Activated naive CD8-positive, alpha-beta T cell treated with anti-CD3 and anti-CD28 coated beads for 36 hours (primary cell): ENCODE results near the gene KCTD3. TPM values are rescaled to one million over a fixed set of nuclear protein-coding genes. Genes with fewer than 3 reads are reported as not detected.
A peak's percentile ranks its signal among the peaks of the same experiment; 100 is the strongest.

Experiments used
- DNase-seq: peaks from one replicate; pipeline ENCODE4 v3.0.0; 2021
- H3K27ac Mint-ChIP-seq: one replicate; pipeline ENCODE4 v1.8.0; 2022; ENCODE audit warnings: mild to moderate bottlenecking, moderate library complexity, mixed read lengths
- H3K27me3 Mint-ChIP-seq: one replicate; pipeline ENCODE4 v1.8.0; 2022; ENCODE audit warnings: mild to moderate bottlenecking, mixed read lengths
- H3K36me3 Mint-ChIP-seq: one replicate; pipeline ENCODE4 v1.8.0; 2021; ENCODE audit warnings: mild to moderate bottlenecking, mixed read lengths
- H3K4me1 Mint-ChIP-seq: one replicate; pipeline ENCODE4 v1.8.0; 2021; ENCODE audit warnings: mixed read lengths
- H3K4me3 Mint-ChIP-seq: one replicate; pipeline ENCODE4 v1.8.0; 2022; ENCODE audit warnings: mild to moderate bottlenecking, moderate library complexity, mixed read lengths
- H3K9me3 Mint-ChIP-seq: one replicate; pipeline ENCODE4 v1.8.0; 2022; ENCODE audit warnings: mixed read lengths
- total RNA-seq, 2 experiments: library from RNA; stranded (reverse); gene quantifications; one replicate each; pipeline ENCODE4 v1.2.3, GENCODE V29; 2021

The KCTD3 gene
- 1 to 10 TPM; 4.3 to 5.1 TPM for total RNA-seq

- DNase-seq = peak; percentile 49
- Mint-ChIP-seq H3K4me3 (peak within 1 kb of the TSS; percentile 86), H3K36me3 (no peaks in the 10 kb centered on the region), H3K9me3 (no peaks in the 10 kb centered on the region), H3K4me1 (peaks cover 26% of the 10 kb centered on the region), H3K27me3 (peaks cover 24% of the 10 kb centered on the region), H3K27ac (peak within 1 kb of the TSS; percentile 75)
Observed at GRCh38 chr1:215566556-215567490, at the start of gene KCTD3. Gene KCTD3, plus strand, starts transcription at chr1:215567304. Its CDS starts 382 bp downstream, at chr1:215567686.

DNA sequence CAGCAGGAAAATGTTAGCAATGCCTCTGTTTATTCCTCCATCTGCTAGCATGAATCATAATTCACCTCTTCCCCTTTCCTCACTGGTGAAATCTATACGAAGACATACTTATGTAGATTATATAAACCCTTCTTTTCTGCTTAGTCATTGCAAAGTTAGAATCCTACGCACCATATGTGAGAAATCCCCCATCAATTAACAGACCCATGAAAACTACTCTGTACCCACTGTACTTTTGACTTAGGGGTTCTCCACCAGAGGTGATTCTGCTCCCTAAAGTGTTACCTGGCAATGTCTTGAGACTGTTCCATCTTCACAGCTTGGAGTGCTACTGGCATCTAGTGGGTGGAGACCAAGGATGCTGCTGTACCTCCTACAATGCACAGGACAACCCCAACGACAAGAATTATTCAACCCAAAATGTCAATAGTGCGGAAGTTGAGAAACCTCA is 49.6 kb upstream of the KCTD3 start:
- DNase-seq = no peak
- Mint-ChIP-seq H3K27ac (no peak overlapping the region), H3K4me1 (no peaks in the 10 kb centered on the region)

DNA sequence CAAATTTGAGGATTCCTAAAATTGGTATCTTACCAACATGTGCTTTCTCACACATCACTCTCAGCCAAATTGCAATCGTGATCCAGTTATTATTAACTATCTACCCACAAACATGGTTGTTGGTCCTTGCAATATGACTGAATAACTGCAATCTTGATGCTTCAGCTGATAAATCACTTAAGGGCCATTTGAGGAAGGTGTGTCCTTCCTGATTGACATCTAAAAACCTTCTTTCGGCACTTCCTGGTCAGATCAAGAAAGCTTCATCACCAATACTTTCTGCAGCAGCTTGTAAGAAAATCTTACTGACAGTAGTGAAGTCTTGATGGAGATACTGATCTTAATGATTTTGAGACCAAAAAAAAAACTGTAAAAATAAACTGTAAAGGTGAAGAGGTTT is 48.5 kb upstream of the KCTD3 start:
- peaks cover 7% of the 10 kb centered on the region for H3K27me3 Mint-ChIP-seq
- H3K9me3 Mint-ChIP-seq = no peaks in the 10 kb centered on the region
- H3K4me3 Mint-ChIP-seq = no peak overlapping the region
- H3K36me3 Mint-ChIP-seq = no peaks in the 10 kb centered on the region
- no peak overlapping the region for H3K27ac Mint-ChIP-seq
- H3K4me1 Mint-ChIP-seq = no peaks in the 10 kb centered on the region
- no peak for DNase-seq

More for the DNA sequence above, 49.6 kb upstream of the KCTD3 start:
- no peaks in the 10 kb centered on the region for H3K36me3 Mint-ChIP-seq
- H3K9me3 Mint-ChIP-seq = peaks cover 2% of the 10 kb centered on the region
- no peak overlapping the region for H3K4me3 Mint-ChIP-seq
- H3K27me3 Mint-ChIP-seq = peaks cover 7% of the 10 kb centered on the region

DNA sequence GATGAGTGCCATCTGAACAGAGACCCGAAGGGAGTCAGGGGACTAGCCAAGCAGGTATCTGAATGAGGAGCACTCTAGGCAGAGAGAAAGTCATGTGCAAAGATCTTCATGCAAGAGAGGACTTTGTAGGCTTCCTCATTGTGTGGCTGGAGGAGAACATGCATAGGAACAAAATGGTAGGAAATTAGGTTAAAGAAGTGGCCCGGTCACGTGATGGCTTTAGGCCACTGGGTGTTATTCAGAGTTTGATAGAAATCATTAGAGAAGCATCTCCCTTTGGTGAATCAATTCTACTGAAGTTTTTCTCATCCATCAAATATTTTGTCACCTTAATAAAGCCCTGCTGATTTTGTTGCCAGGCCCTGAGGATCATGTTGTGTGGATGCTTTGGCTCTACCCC is 45.8 kb upstream of the KCTD3 start:
- peaks cover 3% of the 10 kb centered on the region for H3K27me3 Mint-ChIP-seq
- no peak overlapping the region for H3K27ac Mint-ChIP-seq
- DNase-seq = no peak
- H3K36me3 Mint-ChIP-seq = no peaks in the 10 kb centered on the region
- H3K4me1 Mint-ChIP-seq = no peaks in the 10 kb centered on the region
- H3K4me3 Mint-ChIP-seq = no peak overlapping the region
- H3K9me3 Mint-ChIP-seq = no peaks in the 10 kb centered on the region

- Mint-ChIP-seq H3K27ac (no peak overlapping the region), H3K36me3 (no peaks in the 10 kb centered on the region), H3K27me3 (no peaks in the 10 kb centered on the region), H3K4me1 (no peaks in the 10 kb centered on the region), H3K4me3 (no peak overlapping the region), H3K9me3 (no peaks in the 10 kb centered on the region)
- DNase-seq = no peak
Observed at GRCh38 chr1:215523128-215523861, 43.8 kb upstream of the KCTD3 start.

DNA sequence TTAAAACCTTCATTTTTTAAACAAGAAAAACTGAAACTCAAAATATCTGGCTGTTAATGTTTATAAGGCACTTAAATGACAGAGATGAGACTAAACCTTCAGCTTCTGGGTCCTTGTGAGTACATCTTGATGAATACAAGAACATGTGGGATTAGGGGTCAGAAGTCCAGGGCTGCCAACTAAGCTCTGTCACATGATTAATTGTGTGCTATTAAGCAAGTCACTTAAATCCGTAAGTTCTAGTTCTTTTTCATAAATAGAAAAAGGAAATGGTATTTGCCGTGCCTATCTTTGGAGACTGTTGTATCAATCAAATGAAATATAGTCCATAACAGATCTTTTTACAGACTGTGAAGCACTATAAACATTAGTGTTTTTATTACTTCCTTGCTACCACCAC is 43.2 kb upstream of the KCTD3 start:
- H3K4me1 Mint-ChIP-seq = no peaks in the 10 kb centered on the region
- no peaks in the 10 kb centered on the region for H3K27me3 Mint-ChIP-seq
- H3K4me3 Mint-ChIP-seq = no peak overlapping the region
- no peaks in the 10 kb centered on the region for H3K9me3 Mint-ChIP-seq
- no peak overlapping the region for H3K27ac Mint-ChIP-seq
- DNase-seq = no peak
- H3K36me3 Mint-ChIP-seq = no peaks in the 10 kb centered on the region

DNA sequence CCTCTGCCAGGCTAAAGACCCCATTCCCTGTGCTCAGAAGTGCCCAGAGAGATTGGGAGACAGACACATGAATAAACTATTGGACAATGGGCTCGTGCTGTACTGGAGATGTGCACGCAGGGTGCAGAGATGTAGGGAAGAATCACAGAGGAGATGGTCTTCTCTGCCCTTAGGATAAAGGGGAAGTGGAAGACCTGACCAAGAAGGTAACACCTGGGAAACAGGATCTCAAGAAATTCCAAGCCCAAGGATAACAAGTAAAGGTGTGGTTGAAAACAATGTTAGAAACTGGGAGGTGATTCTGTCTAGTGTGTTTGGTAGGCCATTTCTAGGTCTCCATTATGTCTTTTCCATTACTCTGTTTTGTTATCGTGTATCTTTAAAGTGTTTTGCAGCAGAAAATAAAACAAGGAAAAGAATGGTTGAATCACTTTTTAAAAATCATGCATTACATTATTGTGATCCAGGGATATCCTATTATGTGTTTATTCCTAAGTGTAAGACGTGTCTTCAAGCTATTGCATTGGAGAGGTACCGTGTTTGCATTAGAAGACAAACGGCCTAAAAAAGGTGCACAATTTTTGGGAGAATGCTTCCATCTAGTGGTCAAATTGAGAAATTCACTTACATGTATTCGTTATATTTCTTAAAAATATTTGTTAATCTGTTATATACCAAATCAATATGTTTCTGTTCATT is 40.8 kb upstream of the KCTD3 start:
- Mint-ChIP-seq H3K27ac (no peak overlapping the region), H3K9me3 (no peaks in the 10 kb centered on the region), H3K4me3 (no peak overlapping the region), H3K36me3 (no peaks in the 10 kb centered on the region), H3K4me1 (no peaks in the 10 kb centered on the region), H3K27me3 (no peaks in the 10 kb centered on the region)
- no peak for DNase-seq

DNA sequence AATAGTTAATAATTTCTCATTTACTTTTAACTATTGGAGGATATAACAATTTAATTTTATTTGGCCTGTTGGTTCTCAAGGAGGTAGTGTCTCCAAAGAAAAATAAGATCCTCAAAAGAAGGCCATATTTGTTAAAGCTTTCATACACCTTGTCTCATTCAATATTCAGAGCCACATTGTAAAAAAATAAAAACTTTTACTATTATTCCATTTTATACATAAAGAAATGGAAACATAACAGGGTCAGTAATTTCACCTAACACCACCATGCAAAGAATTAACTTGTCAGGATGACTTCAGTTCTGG is 40.3 kb upstream of the KCTD3 start:
- Mint-ChIP-seq H3K27ac (no peak overlapping the region), H3K36me3 (no peaks in the 10 kb centered on the region), H3K4me3 (no peak overlapping the region), H3K9me3 (no peaks in the 10 kb centered on the region), H3K27me3 (no peaks in the 10 kb centered on the region), H3K4me1 (no peaks in the 10 kb centered on the region)
- no peak for DNase-seq

- Mint-ChIP-seq H3K27ac (no peak overlapping the region), H3K36me3 (no peaks in the 10 kb centered on the region), H3K27me3 (no peaks in the 10 kb centered on the region), H3K4me1 (no peaks in the 10 kb centered on the region), H3K9me3 (no peaks in the 10 kb centered on the region), H3K4me3 (no peak overlapping the region)
- no peak for DNase-seq
Observed at GRCh38 chr1:215529111-215529510, 38.0 kb upstream of the KCTD3 start.

DNA sequence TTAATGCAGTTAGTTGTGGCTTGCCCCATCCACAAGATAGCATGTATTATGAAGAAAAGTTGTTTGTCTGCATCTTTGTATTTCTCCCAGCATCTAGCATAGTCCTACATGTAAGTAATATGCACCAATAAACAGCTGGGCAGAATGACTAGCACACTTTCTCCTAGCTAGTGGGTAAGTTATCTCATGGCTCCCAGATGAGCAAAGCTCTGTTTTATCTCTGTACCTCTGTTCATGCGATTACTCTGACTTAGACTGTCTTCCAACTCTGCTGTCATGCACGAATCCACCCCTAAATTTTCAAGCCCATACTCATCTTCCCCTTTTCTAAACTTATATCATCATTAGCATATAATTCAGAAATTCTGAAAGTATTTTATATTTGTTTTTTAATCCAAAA is 37.5 kb upstream of the KCTD3 start:
- no peaks in the 10 kb centered on the region for H3K4me1 Mint-ChIP-seq
- no peak for DNase-seq
- H3K9me3 Mint-ChIP-seq = no peaks in the 10 kb centered on the region
- no peak overlapping the region for H3K27ac Mint-ChIP-seq
- H3K27me3 Mint-ChIP-seq = no peaks in the 10 kb centered on the region
- no peaks in the 10 kb centered on the region for H3K36me3 Mint-ChIP-seq
- no peak overlapping the region for H3K4me3 Mint-ChIP-seq

GRCh38 chr1:215530401-215530984 is 36.6 kb upstream of the KCTD3 start:
- Mint-ChIP-seq H3K36me3 (no peaks in the 10 kb centered on the region), H3K9me3 (no peaks in the 10 kb centered on the region)
- DNase-seq = no peak

GRCh38 chr1:215539803-215540570 is 27.1 kb upstream of the KCTD3 start:
- H3K9me3 Mint-ChIP-seq = no peaks in the 10 kb centered on the region
- no peaks in the 10 kb centered on the region for H3K36me3 Mint-ChIP-seq
- DNase-seq = no peak
- peaks cover 25% of the 10 kb centered on the region for H3K27me3 Mint-ChIP-seq
- H3K27ac Mint-ChIP-seq = no peak overlapping the region
- H3K4me1 Mint-ChIP-seq = no peaks in the 10 kb centered on the region
- H3K4me3 Mint-ChIP-seq = no peak overlapping the region

More at GRCh38 chr1:215530401-215530984, 36.6 kb upstream of the KCTD3 start:
- Mint-ChIP-seq H3K4me3 (no peak overlapping the region), H3K27me3 (peaks cover 3% of the 10 kb centered on the region), H3K4me1 (no peaks in the 10 kb centered on the region), H3K27ac (no peak overlapping the region)

GRCh38 chr1:215542301-215542700 is 24.8 kb upstream of the KCTD3 start:
- DNase-seq = no peak
- Mint-ChIP-seq H3K27me3 (peaks cover 14% of the 10 kb centered on the region), H3K27ac (no peak overlapping the region), H3K4me3 (no peak overlapping the region), H3K36me3 (no peaks in the 10 kb centered on the region), H3K9me3 (no peaks in the 10 kb centered on the region), H3K4me1 (no peaks in the 10 kb centered on the region)

DNA sequence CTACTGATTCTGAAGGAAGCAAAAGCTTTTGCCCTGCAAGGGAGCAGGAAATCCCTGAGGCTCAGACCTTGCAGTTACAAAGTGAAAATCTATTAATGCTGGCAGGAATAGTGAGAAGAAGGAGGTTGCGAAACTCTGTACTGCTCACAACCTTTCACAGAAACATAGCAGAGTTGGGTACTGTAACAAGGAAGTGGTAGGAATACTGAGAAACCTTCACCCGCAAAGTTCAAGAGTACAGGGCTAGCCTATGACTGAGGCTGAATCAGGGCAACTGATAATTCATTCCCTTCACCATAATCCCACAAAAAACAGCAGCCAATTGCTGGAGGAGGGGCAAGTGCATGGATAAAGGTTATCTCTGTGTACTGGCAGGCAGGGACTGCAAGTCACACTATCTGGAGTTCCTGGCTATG is 23.9 kb upstream of the KCTD3 start:
- DNase-seq = no peak
- H3K9me3 Mint-ChIP-seq = no peaks in the 10 kb centered on the region
- no peak overlapping the region for H3K27ac Mint-ChIP-seq
- H3K36me3 Mint-ChIP-seq = no peaks in the 10 kb centered on the region
- peaks cover 16% of the 10 kb centered on the region for H3K27me3 Mint-ChIP-seq
- H3K4me3 Mint-ChIP-seq = no peak overlapping the region
- no peaks in the 10 kb centered on the region for H3K4me1 Mint-ChIP-seq
